Stimulated activated CD4-positive, alpha-beta T cell treated with anti-CD3 and anti-CD28 coated beads, Interleukin-2, amount 100 ng/mL, for 48 hours (primary cell): ENCODE measurements around the gene LKAAEAR1.

Experiments used
- DNase-seq, 2 donors: peaks; one replicate each; pipeline ENCODE4 v3.0.0-alpha.2; 2020

LKAAEAR1 gene

GRCh38 chr20:64063389-64064144 is 20.6 kb downstream of the LKAAEAR1 start:
- DNase-seq: no peak

- DNase-seq: peak; percentile 92 to 94
Measured at GRCh38 chr20:64062596-64063388, 21.4 kb downstream of the LKAAEAR1 start, which contains the start of gene TCEA2. TSS of gene TCEA2 (plus strand) at chr20:64063198. CDS start at chr20:64063313, 115 bp downstream.

DNA sequence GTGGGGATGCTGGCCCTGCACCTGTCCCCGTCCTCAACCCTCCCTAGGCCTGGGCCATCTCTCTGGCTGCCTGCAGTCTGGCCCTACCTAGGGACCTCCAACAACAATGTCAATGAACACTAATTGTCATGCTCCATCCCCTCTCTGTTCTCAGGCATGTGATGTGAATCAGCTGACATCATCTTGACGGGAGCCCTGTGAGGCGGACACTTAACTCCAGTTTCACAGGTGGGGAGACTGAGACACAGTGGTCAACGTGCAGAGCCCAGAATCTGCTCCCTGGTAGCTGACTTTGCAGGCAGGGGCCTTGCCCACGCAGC is 22.0 kb downstream of the LKAAEAR1 start:
- DNase-seq: no peak

DNA sequence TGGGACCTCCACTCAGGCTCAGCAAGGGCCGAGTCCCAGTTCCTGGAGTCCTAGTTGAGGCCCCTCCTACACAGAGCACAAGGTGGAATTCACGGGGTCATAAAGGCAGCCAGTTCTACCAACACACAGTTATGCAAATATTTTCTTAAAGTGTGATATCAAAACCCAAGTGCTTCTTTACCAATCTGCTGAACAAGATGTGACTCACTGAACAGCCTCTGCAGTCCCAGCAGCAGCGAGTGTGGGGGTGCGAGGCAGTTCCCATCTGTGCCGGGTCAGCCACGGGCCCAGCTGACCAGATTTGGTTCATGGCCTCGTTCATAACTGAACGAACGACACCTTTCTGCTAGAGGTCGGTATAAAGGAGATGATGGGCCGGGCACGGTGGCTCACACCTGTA is 25.7 kb downstream of the LKAAEAR1 start:
- DNase-seq: no peak

DNA sequence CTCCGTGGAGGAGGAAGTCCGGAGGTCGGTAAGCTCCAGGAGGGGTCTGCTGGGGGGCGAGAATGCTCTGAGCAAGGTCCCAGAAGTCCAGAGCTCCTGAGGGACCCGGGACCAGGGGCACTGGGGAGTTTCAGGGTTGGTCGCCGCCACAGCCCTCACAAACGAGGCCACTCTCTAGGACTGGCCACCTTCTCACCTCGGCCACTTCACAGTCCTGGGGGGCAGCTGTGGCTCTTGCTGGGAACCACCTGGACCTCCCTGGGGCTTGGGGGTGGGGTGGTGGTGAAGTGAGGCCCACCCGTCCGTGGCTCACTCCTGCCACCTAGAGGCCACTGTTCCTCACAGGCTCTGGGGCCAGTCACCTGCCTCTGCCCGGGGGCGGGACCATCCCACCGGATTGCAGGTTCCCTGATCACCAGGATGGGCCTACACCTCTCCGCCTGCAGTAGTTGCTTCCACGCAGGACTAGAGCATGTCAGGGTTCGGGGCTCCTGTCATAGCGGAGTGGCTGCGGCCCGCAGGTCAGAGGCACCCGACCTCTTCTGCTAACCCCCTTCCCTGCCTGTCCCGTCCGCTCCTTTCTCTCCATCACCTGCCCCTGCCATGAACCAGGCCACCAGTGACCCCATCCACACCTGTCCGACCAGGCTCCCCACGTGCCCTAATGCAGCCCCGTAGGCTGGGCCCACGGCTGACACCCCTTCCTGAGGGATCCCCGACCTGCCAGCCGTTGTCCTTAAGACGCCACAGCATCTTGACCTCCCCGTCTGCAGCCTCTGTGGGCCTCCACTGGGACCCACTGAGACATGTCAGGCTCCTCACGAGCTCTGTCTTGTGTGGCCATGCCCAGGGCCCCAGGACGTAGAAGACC is 26.3 kb downstream of the LKAAEAR1 start:
- peak; percentile 84 to 90 for DNase-seq

DNA sequence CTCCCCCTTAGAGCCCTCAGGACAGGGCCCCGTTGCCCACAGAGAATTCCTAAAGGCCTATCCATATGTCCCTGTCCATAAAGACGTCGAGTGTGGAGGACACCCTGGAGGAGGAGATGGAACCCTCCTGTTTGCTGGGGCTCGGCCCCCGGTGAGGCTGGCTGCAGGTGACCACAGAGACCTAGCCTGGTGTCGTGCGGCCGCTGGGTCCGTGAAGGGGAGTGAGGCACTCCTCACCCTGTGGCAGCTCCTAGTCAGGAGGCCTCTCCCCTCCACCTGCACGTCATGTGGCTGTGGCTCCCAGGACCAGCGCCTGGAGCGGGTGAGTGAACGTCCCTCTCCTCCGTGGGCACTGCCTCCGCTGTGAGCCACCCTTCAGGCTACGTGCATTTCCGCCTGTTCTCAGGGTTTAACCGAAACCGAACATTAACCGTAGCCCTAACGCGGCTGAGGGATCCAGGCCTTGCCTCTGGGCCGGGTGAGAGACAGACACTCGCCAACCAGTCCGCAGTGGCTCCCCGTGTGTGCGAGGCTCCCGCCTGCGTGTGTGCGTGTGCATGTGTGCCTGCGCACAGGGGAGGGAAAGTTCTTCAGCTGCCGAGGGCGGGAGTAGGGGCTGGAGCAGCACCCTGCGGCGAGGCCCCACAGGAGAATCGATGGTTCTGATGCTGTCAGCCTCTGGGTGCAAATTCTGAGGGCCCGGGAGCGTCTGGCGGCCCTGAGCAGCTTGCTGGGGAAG is 27.1 kb downstream of the LKAAEAR1 start:
- no peak for DNase-seq

DNA sequence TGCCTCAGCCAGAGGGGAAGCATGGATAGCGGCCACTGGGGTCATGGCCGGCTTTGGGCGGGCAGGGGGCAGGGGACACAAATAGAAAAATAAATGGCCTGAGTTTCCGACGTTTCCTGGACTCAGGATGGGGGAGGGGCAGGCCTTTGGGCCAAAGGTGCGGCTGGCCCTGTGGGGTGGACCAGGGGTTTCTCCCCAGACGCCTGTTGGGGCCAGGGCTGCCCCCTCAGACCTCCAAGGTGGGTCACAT is 27.6 kb downstream of the LKAAEAR1 start:
- no peak for DNase-seq

GRCh38 chr20:64055893-64056638 is 28.1 kb downstream of the LKAAEAR1 start:
- DNase-seq: no peak

DNA sequence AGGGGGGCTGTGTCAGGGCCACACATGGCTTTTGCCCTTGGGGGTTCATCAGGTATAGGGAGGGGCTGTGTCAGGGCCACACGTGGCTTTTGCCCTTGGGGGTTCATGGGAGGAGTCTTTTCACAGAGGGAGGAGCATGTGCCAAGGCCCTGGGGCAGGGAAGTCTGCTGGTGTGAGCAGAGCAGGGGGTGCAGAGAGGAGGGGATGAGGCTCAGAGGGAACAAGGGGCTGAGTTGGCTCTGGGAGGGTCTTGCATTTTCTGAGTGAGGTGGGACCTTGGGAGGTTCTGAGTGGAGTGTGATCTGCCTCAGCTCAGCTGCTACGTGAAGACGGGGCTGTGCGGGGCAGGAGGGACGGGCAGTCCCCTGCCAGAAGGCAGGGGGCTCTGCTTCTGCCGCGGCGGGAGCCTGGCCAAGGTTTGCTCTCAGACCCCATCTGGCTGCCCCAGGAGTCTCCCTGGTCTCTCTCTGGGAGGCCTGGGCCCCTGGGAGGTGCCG is 28.8 kb downstream of the LKAAEAR1 start:
- DNase-seq: no peak

GRCh38 chr20:64053841-64054661 is 30.1 kb downstream of the LKAAEAR1 start:
- no peak for DNase-seq

DNA sequence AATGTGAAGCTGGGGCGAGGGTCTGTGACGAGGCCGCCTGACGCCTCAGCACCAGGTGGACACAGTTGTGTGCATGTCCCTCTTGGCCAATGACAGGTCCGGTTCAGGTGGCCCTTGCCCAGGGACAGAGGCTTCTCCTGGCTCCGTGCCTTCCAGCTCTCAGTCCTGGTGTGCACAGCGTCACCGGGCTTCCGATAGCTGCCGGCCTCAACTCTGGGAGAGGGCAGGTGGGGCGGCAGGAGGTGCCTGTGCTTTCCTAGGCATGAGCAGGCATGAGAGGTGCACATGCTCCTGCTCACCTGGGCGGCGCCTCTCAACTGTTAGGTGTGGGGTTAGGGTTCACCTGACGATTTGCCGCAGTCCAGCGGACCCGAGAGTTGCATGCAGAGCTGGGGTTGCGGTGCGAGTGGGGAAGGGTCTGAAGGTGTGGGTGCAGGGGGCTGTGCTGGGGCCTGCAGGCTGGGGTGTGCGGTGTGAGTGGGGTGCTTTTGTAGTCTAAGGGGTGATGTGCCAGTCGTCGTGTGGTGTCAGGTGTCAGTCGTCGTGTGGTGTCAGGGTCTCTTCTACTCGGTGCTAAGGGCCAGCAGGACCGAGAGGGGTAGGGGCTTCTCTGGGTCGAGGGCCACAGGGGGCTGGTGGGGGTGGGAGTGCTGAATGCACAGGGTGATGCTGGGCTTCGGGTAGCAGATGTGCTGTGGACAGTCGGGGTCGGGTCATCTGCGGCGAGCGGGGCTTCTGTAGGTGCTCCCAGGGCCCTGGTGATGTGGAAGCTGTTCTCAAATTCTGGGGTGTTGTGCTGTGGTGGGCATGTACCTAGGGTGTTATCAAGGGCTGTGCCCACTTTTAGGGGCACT is 31.0 kb downstream of the LKAAEAR1 start:
- no peak for DNase-seq

DNA sequence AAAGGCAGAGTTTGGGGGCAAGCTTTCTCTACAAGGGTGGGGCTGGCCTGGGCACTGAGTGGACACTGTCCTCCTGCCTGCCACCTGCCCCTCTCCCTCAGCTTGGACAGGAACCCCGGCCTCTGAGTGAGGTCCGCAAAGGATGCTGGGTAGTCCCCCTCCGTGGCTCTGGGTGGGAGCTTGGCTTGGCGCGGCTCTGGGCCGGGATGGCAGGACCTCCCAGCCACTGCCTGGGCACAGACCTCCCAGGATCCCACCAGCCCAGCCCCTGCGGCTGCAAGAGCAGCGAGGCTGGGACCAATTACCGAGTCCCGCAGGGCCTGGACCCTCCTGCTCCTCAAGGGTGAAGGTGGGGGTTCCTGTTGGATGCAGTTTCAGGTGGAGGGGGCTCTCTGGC is 31.9 kb downstream of the LKAAEAR1 start:
- no peak for DNase-seq

- no peak for DNase-seq
Measured at GRCh38 chr20:64051561-64052325, 32.5 kb downstream of the LKAAEAR1 start.

DNA sequence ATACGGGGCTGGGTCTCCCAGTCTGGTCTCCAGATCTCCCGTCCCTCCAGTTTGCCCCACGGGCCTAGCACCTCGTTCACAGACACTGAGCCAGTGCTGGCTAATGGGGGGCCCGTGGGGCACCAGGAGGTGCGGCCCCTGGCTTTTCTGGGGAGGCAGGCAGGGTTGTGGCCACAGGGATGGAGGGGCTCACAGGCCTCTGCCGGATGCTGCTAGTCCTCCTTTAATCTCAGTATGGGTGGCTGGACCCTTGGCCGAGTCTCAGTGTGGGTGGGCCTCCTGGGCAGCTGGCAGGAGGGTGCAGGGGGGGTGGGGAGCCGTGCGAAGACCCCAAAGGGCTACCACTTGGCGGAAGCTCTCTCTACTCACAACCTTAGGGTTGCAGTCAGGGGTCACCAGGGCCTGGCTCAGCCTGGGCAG is 33.2 kb downstream of the LKAAEAR1 start:
- no peak for DNase-seq

GRCh38 chr20:64050261-64051032 is 33.8 kb downstream of the LKAAEAR1 start:
- no peak for DNase-seq

GRCh38 chr20:64049878-64050260 is 34.3 kb downstream of the LKAAEAR1 start:
- no peak for DNase-seq

GRCh38 chr20:64049060-64049877 is 34.9 kb downstream of the LKAAEAR1 start, which contains the start of gene SOX18:
TSS of gene SOX18 (minus strand) at chr20:64049639. CDS start at chr20:64049516, 123 bp downstream.
- no peak for DNase-seq
